ENCODE results near the gene CPA5. TPM values are rescaled to one million over a fixed set of nuclear protein-coding genes. Genes with fewer than 3 reads are reported as not detected.

Gene CPA5, protein sequence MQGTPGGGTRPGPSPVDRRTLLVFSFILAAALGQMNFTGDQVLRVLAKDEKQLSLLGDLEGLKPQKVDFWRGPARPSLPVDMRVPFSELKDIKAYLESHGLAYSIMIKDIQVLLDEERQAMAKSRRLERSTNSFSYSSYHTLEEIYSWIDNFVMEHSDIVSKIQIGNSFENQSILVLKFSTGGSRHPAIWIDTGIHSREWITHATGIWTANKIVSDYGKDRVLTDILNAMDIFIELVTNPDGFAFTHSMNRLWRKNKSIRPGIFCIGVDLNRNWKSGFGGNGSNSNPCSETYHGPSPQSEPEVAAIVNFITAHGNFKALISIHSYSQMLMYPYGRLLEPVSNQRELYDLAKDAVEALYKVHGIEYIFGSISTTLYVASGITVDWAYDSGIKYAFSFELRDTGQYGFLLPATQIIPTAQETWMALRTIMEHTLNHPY
- total RNA-seq = not detected in 2 replicates

DNA sequence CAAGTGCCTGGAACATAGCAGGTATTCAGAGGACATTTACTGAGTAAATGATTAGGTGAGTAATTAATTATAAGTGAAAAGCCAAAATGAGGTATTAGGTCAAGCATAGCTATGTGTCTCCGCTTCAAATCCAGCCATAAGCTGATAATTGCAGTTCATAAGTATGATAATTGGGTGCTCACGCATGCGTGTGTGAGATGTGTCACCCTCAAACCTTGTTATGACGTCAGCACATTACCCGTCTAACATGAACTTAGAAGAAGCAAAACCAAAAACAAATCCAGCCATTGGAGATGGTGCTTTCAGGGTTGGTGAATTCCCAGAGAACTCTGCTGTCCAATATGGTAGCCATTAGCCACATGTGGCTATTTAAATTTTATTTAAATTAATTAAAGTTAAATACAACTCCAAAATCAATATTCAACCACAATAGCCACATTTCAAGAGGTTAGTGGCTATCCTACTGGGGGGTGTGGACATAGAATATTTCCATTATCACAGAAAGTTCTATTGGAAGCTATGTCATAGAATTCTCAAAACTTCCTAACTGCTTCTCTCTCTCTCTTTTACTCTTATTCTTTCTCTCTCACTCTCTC lies at the start of gene CPA5:
TSS of gene CPA5 (plus strand) at position 546 of the 596 bp plus-strand sequence. CDS start 1,670 bp downstream, outside the sequence.

DNA sequence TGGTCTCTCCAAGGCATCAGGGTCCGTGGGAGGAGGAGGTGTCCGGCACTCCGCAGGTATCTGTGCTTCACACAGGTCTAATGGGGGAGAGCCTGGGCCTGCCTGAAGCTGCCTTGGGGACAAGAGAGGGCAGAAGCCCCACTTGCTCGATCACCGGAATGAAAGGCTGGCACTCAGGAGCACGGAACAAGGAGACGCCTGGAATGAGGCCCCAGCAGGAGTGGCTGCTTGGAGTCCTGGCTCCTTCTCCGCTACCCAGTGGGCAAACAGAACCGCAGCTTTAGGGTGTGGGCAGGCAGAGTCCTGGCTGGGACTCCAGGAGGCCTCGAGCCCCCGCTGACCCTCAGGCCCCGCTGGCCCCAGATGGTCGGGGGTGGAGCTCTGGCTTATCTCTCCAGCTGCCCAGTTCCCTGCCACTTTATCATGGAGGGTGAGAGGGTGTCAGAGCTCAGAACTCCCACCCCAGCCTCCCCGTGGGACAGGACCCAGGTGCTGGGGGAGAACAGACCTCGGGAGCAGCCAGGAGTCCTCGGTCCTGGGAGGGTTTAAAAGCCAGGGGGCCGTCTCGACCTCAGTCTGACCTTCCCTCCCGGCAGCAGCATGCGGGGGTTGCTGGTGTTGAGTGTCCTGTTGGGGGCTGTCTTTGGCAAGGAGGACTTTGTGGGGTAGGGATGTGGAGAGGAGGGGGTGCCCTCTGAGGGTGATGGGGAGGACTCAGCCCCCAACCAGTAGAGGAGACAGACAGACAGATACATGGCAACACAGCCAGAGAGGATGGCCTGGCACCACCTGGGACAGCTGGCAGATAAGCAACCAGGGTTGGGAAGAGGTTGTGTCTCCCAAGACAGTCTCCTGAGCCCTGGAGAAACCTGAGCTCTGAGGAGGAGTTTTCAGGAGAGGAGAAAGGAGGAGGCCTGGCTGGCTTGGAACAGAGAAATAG lies 35.6 kb downstream of the CPA5 start, which contains the start of gene CPA1:
TSS of gene CPA1 (plus strand) at position 574 of the 940 bp plus-strand sequence. CDS start at position 601, 27 bp downstream.

Other genes starting within 250 kb of the CPA5 start
- gene TMEM209, start 139.4 kb upstream of the CPA5 start, total RNA-seq = 29.5 and 32.0 TPM in 2 replicates
- 0.22 TPM in 1 of 2 replicates, not detected in the other for gene SSMEM1, start 137.0 kb upstream of the CPA5 start, total RNA-seq
- gene CPA2, start 78.0 kb upstream of the CPA5 start, total RNA-seq = 0.22 TPM in 1 of 2 replicates, not detected in the other
- 9.4 and 9.7 TPM in 2 replicates for gene CPA4, start 51.7 kb upstream of the CPA5 start, total RNA-seq
- 1.8 TPM in 1 of 2 replicates, not detected in the other for gene CPA1, start 35.7 kb downstream of the CPA5 start, total RNA-seq
- 15.5 and 23.5 TPM in 2 replicates for gene CEP41, start 96.2 kb downstream of the CPA5 start, total RNA-seq
- 97.6 and 860 TPM in 2 replicates for gene MEST, start 147.3 kb downstream of the CPA5 start, total RNA-seq